IPS-15b (cell line): ENCODE measurements around the gene GADL1.
A peak's percentile ranks its signal among the peaks of the same experiment; 100 is the strongest.

ENCODE experiments used
- H3K27me3 ChIP-seq: one replicate; pipeline ENCODE4 v1.6.1; 2013; ENCODE audit warnings: low read length; ENCODE audit not compliant: control insufficient read depth, insufficient read depth
- H3K36me3 ChIP-seq: one replicate; pipeline ENCODE4 v1.6.1; 2013; ENCODE audit warnings: low read length; ENCODE audit not compliant: control insufficient read depth, insufficient read depth
- H3K4me1 ChIP-seq: one replicate; pipeline ENCODE4 v1.6.1; 2013; ENCODE audit warnings: mild to moderate bottlenecking, low read length; ENCODE audit not compliant: control insufficient read depth, insufficient read depth
- H3K4me3 ChIP-seq: one replicate; pipeline ENCODE4 v1.5.1; 2013; ENCODE audit warnings: low read depth, low read length
- H3K9ac ChIP-seq: one replicate; pipeline ENCODE4 v1.6.1; 2013; ENCODE audit warnings: low read depth, mild to moderate bottlenecking, low read length
- H3K9me3 ChIP-seq: one replicate; pipeline ENCODE4 v1.6.1; 2013; ENCODE audit warnings: mild to moderate bottlenecking, low read length; ENCODE audit not compliant: control insufficient read depth, insufficient read depth

GADL1 gene

GRCh38 chr3:30915782-30916181 lies 21.3 kb upstream of the GADL1 start:
- Histone ChIP-seq H3K27me3 (no peaks in the 10 kb centered on the region), H3K4me3 (no peak overlapping the region), H3K4me1 (no peaks in the 10 kb centered on the region), H3K36me3 (no peaks in the 10 kb centered on the region), H3K9ac (no peak overlapping the region), H3K9me3 (no peaks in the 10 kb centered on the region)

DNA sequence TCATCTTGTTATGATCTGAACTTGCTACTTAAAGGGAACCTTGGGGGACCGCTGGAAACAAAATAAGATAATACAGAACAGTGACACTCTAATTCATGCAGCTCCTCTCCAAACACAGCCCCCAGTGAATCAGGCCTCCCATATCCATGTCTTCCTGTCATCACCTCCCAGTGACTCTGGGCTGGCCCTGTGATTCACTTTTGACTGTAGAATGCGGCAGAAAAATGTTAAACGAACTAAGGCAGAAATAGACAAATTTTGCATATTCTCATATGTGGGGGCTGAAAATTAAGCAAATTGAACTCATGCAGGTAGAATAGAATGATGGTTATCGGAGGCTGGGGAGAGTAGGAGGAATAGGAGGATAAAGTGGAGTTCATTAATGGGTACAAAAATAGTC lies 20.2 kb upstream of the GADL1 start:
- Histone ChIP-seq H3K4me3 (no peak overlapping the region), H3K27me3 (no peaks in the 10 kb centered on the region), H3K9me3 (no peaks in the 10 kb centered on the region), H3K36me3 (no peaks in the 10 kb centered on the region), H3K9ac (no peak overlapping the region), H3K4me1 (no peaks in the 10 kb centered on the region)

DNA sequence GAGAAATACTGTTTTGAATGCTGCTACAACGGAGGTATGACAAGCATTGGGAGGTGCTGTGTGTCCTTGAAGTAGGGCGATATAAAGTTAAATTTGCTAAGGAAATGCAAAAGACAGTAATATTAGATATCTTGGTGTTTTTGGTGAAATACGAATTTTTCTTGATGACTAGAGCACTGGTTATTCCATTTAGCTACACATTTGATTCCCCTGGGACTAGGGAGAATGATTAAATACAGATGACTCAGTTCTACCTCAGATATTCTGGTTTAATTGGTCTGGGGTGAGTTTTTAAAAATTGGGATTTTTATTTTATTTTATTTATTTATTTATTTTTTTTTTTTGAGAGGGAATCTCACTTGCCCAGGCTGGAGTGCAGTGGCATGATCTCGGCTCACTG lies 18.7 kb upstream of the GADL1 start:
- no peak overlapping the region for H3K9ac ChIP-seq
- peaks cover 9% of the 10 kb centered on the region for H3K4me1 ChIP-seq
- no peak overlapping the region for H3K4me3 ChIP-seq
- no peaks in the 10 kb centered on the region for H3K27me3 ChIP-seq
- no peaks in the 10 kb centered on the region for H3K36me3 ChIP-seq
- H3K9me3 ChIP-seq = no peaks in the 10 kb centered on the region

- H3K4me3 ChIP-seq = no peak overlapping the region
- H3K4me1 ChIP-seq = peaks cover 9% of the 10 kb centered on the region
- no peaks in the 10 kb centered on the region for H3K36me3 ChIP-seq
- no peak overlapping the region for H3K9ac ChIP-seq
- H3K27me3 ChIP-seq = no peaks in the 10 kb centered on the region
- H3K9me3 ChIP-seq = no peaks in the 10 kb centered on the region
Observed at GRCh38 chr3:30912301-30912700, 17.8 kb upstream of the GADL1 start.

DNA sequence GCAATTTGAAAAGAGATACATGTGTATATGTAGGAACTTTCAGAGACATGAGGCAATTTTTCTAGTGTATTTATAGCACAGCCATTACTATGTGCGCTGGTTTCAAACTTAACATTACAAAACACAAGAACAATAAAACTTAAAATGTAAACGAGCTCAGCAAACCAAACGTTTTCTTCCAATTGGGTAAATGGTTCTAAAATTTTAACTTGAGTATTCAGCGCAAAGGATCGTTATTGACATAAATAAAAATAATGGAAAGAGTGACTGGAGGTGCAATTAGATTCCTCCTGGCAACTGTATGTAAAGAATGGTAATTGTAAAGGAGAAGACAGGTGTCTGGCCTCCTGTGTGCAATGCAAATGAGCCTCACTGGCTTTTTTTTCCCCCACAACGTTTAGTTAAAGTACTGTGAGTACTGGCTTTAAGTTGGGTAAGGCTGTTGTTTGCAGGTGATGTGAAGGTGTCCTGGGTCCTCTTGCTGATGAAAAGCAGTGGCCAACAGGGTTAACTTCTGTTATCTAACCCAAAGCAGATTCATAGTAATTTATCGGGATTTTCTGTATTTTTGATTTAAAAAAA lies 14.1 kb upstream of the GADL1 start:
- no peaks in the 10 kb centered on the region for H3K36me3 ChIP-seq
- no peaks in the 10 kb centered on the region for H3K9me3 ChIP-seq
- no peaks in the 10 kb centered on the region for H3K27me3 ChIP-seq
- no peak overlapping the region for H3K9ac ChIP-seq
- no peak overlapping the region for H3K4me3 ChIP-seq
- H3K4me1 ChIP-seq = peaks cover 9% of the 10 kb centered on the region

DNA sequence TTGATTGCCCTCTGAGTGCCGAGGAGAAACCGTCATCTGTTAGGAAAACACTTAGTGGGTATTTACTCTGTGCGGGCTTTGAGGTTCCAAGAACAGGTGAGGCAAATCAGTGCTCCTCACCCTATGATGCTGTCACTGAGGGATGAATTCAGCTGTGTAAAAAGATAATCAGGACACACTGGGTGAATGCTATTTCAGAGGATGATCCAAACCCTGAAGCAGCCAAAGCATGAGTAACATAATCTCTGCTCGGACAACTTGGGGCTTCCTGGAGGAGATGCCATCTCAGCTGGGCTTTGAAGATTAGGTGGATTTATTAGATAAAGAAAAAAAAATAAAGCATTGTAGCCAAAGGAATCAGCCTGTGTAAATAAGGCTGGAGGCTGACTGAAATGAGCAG lies 10.5 kb upstream of the GADL1 start:
- no peaks in the 10 kb centered on the region for H3K27me3 ChIP-seq
- no peaks in the 10 kb centered on the region for H3K36me3 ChIP-seq
- no peak overlapping the region for H3K9ac ChIP-seq
- H3K9me3 ChIP-seq = no peaks in the 10 kb centered on the region
- no peak overlapping the region for H3K4me3 ChIP-seq
- H3K4me1 ChIP-seq = peaks cover 9% of the 10 kb centered on the region

DNA sequence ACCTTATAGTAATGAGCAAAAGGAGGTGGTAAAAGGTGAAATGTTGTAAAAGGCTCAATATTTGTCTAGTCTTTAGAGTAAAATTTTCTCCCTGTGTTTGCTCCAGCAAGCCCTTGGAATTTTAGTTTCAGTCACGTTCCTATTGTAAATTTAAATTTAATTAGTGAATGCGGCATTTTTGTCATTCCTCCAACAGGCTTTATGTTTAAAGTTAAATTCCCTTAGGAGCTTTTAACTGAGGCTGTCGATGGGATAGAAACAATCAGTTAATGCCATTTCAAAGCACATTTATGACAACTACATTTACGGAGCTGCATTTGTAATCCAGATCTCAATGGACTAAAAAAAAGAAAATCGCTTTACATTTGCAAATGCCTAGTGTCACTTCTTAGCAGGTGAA lies 868 bp upstream of the GADL1 start:
- no peak overlapping the region for H3K9ac ChIP-seq
- peaks cover 5% of the 10 kb centered on the region for H3K4me1 ChIP-seq
- H3K4me3 ChIP-seq = no peak overlapping the region
- peaks cover 22% of the 10 kb centered on the region for H3K27me3 ChIP-seq
- H3K36me3 ChIP-seq = no peaks in the 10 kb centered on the region
- no peaks in the 10 kb centered on the region for H3K9me3 ChIP-seq

GRCh38 chr3:30893678-30894325 lies 659 bp downstream of the GADL1 start:
- Histone ChIP-seq H3K9ac (no peak overlapping the region), H3K4me3 (peak overlapping the region; percentile 46), H3K4me1 (peaks cover 5% of the 10 kb centered on the region), H3K9me3 (no peaks in the 10 kb centered on the region), H3K27me3 (peaks cover 22% of the 10 kb centered on the region), H3K36me3 (no peaks in the 10 kb centered on the region)

DNA sequence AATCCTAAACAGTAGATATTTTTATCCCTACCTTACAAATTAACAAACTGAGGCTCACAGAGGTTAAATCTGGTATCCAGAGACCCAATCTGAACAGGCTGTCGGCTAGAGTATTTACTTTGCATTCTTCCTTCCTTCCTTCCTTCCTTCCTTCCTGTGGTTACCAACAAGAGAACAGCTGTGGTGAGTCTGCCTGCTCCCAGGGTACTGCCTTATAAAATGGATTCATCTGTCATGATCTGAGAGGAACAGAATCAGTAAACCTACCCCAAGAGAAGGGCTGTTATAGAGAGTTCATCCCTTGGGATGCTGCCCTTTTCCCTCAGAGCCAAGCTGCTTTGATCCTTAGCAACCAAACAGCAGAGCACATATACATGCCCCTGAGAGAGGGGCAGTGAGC lies 3.6 kb downstream of the GADL1 start:
- no peaks in the 10 kb centered on the region for H3K36me3 ChIP-seq
- peaks cover 5% of the 10 kb centered on the region for H3K4me1 ChIP-seq
- no peak overlapping the region for H3K4me3 ChIP-seq
- no peak overlapping the region for H3K9ac ChIP-seq
- no peaks in the 10 kb centered on the region for H3K9me3 ChIP-seq
- H3K27me3 ChIP-seq = peaks cover 22% of the 10 kb centered on the region

GRCh38 chr3:30886888-30887287 lies 7.6 kb downstream of the GADL1 start:
- Histone ChIP-seq H3K36me3 (no peaks in the 10 kb centered on the region), H3K9ac (no peak overlapping the region), H3K27me3 (no peaks in the 10 kb centered on the region), H3K4me1 (no peaks in the 10 kb centered on the region), H3K4me3 (no peak overlapping the region), H3K9me3 (no peaks in the 10 kb centered on the region)

DNA sequence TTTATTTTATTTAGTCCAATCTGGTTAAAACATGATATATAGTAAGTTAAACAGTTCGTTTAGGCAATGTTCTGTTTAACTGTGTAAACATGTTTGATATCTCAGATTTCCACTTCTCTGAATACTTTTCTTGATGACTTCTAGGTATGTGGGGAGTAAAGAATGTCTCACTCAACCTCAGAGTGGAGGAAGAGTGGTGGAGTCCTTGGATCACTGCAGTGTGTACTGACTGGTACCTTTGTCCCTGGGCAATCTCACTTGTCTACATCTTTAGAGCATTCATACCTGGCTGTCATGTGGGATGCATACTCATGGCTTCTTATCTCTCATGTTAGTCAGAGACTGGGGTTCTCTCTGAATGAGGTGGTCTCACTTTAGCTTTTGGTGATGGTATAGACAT lies 15.6 kb downstream of the GADL1 start:
- Histone ChIP-seq H3K27me3 (no peaks in the 10 kb centered on the region), H3K9ac (no peak overlapping the region), H3K9me3 (no peaks in the 10 kb centered on the region), H3K4me1 (no peaks in the 10 kb centered on the region), H3K36me3 (no peaks in the 10 kb centered on the region), H3K4me3 (no peak overlapping the region)

DNA sequence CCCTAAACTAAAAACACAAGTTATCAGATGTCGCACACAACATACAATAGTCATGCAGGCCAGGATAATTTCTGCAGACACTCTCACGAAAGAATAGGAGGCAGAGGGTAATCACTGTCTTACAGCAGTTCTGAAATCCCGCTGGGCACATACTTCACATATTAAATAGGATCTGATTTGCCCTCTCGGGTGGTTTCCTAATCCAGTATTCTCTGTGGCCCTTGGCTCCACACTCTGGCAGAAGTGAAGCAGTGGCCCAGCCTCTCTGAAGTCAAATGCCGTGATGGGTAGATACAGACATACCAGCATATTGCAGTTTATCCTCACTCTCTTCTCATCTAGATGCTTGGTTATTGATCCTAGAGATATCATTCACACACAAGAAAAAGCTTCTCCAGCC lies 19.0 kb downstream of the GADL1 start:
- H3K27me3 ChIP-seq = no peaks in the 10 kb centered on the region
- no peak overlapping the region for H3K4me3 ChIP-seq
- H3K36me3 ChIP-seq = no peaks in the 10 kb centered on the region
- no peaks in the 10 kb centered on the region for H3K4me1 ChIP-seq
- no peaks in the 10 kb centered on the region for H3K9me3 ChIP-seq
- no peak overlapping the region for H3K9ac ChIP-seq
